Hepatic stellate cell (primary cell): ENCODE results near the gene RP9.
"Not testable (repeated sequence)": the region's sequence is repeated elsewhere in the genome, so short reads cannot be mapped to it uniquely, and the experiment has no call there.

ENCODE experiments used
- DNase-seq: peaks from one replicate; pipeline ENCODE4 v3.0.0; 2011; ENCODE audit warnings: low spot score

The RP9 gene

GRCh38 chr7:33101906-33102305 lies 7.3 kb downstream of the RP9 start:
- DNase-seq = no peak

- DNase-seq = no peak
Measured at GRCh38 chr7:33100770-33101169, 8.4 kb downstream of the RP9 start.

GRCh38 chr7:33099154-33099940 lies 9.9 kb downstream of the RP9 start:
- DNase-seq = no peak

GRCh38 chr7:33094745-33095275 lies 14.4 kb downstream of the RP9 start:
- DNase-seq = not testable (repeated sequence)

- no peak for DNase-seq
Measured at GRCh38 chr7:33093266-33093665, 15.9 kb downstream of the RP9 start.

- no peak for DNase-seq
Measured at GRCh38 chr7:33091641-33092191, 17.5 kb downstream of the RP9 start.

GRCh38 chr7:33091111-33091531 lies 18.1 kb downstream of the RP9 start:
- no peak for DNase-seq

GRCh38 chr7:33089142-33089541 lies 20.1 kb downstream of the RP9 start:
- no peak for DNase-seq

- no peak for DNase-seq
Measured at GRCh38 chr7:33087858-33088257, 21.3 kb downstream of the RP9 start.

- DNase-seq = no peak
Measured at GRCh38 chr7:33087356-33087755, 21.8 kb downstream of the RP9 start.

GRCh38 chr7:33079763-33080690 lies 29.2 kb downstream of the RP9 start:
- no peak for DNase-seq

GRCh38 chr7:33079096-33079495 lies 30.1 kb downstream of the RP9 start:
- no peak for DNase-seq

- DNase-seq = no peak
Measured at GRCh38 chr7:33076737-33077136, 32.5 kb downstream of the RP9 start.

- DNase-seq = no peak
Measured at GRCh38 chr7:33075818-33076518, 33.2 kb downstream of the RP9 start.

- no peak for DNase-seq
Measured at GRCh38 chr7:33073243-33073642, 36.0 kb downstream of the RP9 start.

- peak; percentile 60 for DNase-seq
Measured at GRCh38 chr7:33072471-33072870, 36.7 kb downstream of the RP9 start.

GRCh38 chr7:33070831-33071230 lies 38.4 kb downstream of the RP9 start:
- no peak for DNase-seq

- DNase-seq = no peak
Measured at GRCh38 chr7:33070277-33070676, 38.9 kb downstream of the RP9 start.

- DNase-seq = no peak
Measured at GRCh38 chr7:33067921-33068320, 41.3 kb downstream of the RP9 start.

- no peak for DNase-seq
Measured at GRCh38 chr7:33066771-33067170, 42.4 kb downstream of the RP9 start.

- no peak for DNase-seq
Measured at GRCh38 chr7:33065981-33066380, 43.2 kb downstream of the RP9 start.
